OCI-LY1 (cell line): ENCODE data around the gene RETSAT.
A peak's percentile ranks its signal among the peaks of the same experiment; 100 is the strongest.

Experiments
- H2AFZ ChIP-seq: fragments of 200-600 bp; sonication (generic), shearing (Covaris generic); 2 replicates; pipeline ENCODE4 v1.6.0; 2014; ENCODE audit warnings: antibody characterized with exemption, mild to moderate bottlenecking, low read length
- H3F3A ChIP-seq: fragments of 200-600 bp; sonication (generic), shearing (Covaris generic); 2 replicates; pipeline ENCODE4 v1.6.0; 2014; ENCODE audit warnings: mild to moderate bottlenecking, antibody characterized with exemption, low read length, moderate library complexity; ENCODE audit not compliant: insufficient read depth
- H3K27ac ChIP-seq: fragments of 200-600 bp; sonication (generic); 2 replicates; pipeline ENCODE4 v1.5.1; 2014; ENCODE audit warnings: low read length, mixed run types, mild to moderate bottlenecking, low read depth; ENCODE audit not compliant: poor library complexity, severe bottlenecking
- H3K27me3 ChIP-seq: fragments of 200-600 bp; sonication (generic); 2 replicates; pipeline ENCODE4 v1.6.0; 2014; ENCODE audit warnings: antibody characterized with exemption, mild to moderate bottlenecking, low read length, moderate library complexity; ENCODE audit not compliant: insufficient read depth
- H3K36me3 ChIP-seq: fragments of 200-600 bp; sonication (generic); 2 replicates; pipeline ENCODE4 v1.6.1; 2014; ENCODE audit warnings: mild to moderate bottlenecking, antibody characterized with exemption, low read length, moderate library complexity, mixed read lengths; ENCODE audit not compliant: insufficient read depth
- H3K4me1 ChIP-seq: fragments of 200-600 bp; sonication (generic); 2 replicates; pipeline ENCODE4 v1.5.1; 2014; ENCODE audit warnings: mild to moderate bottlenecking, low read length, moderate library complexity; ENCODE audit not compliant: insufficient read depth, severe bottlenecking
- H3K4me2 ChIP-seq: fragments of 200-600 bp; sonication (generic), shearing (Covaris generic); 2 replicates; pipeline ENCODE4 v1.6.1; 2014; ENCODE audit warnings: low read length
- H3K4me3 ChIP-seq: fragments of 200-600 bp; sonication (generic); 2 replicates; pipeline ENCODE4 v1.5.1; 2014; ENCODE audit warnings: low read length, low read depth, mild to moderate bottlenecking, mixed read lengths; ENCODE audit not compliant: poor library complexity, severe bottlenecking
- H3K79me2 ChIP-seq: fragments of 200-600 bp; shearing (Covaris generic); 2 replicates; pipeline ENCODE4 v1.6.1; 2016; ENCODE audit warnings: mixed run types, low read length, mixed read lengths; ENCODE audit not compliant: insufficient read depth
- H3K9ac ChIP-seq: fragments of 200-600 bp; sonication (generic), shearing (Covaris generic); 2 replicates; pipeline ENCODE4 v1.6.1; 2014; ENCODE audit warnings: mild to moderate bottlenecking, low read length, mixed read lengths
- H3K9me2 ChIP-seq: fragments of 200-600 bp; sonication (generic), shearing (Covaris generic); 2 replicates; pipeline ENCODE4 v1.6.1; 2014; ENCODE audit warnings: low read depth, mild to moderate bottlenecking, low read length, mixed read lengths
- H3K9me3 ChIP-seq: fragments of 200-600 bp; shearing (Covaris generic); 2 replicates; pipeline ENCODE4 v1.6.1; 2014; ENCODE audit warnings: low read length, mixed read lengths
- H4K20me1 ChIP-seq: fragments of 200-600 bp; sonication (generic), shearing (Covaris generic); 2 replicates; pipeline ENCODE4 v1.6.0; 2016; ENCODE audit warnings: mild to moderate bottlenecking, low read length; ENCODE audit not compliant: insufficient read depth
- EZH2 ChIP-seq: fragments of 200-600 bp; sonication (generic), shearing (Covaris generic); IDR thresholded peaks from 2 replicates; pipeline ENCODE4 v1.8.0; 2017; ENCODE audit warnings: borderline replicate concordance, mixed run types, mild to moderate bottlenecking, antibody characterized with exemption, low read length, moderate library complexity, mixed read lengths
- TF ChIP-seq, protein P1 (sequence below): fragments of 200-600 bp; sonication (generic), shearing (Covaris generic); IDR thresholded peaks from 2 replicates; pipeline ENCODE4 v1.5.1; 2017; ENCODE audit warnings: mild to moderate bottlenecking, antibody characterized with exemption, low read length, moderate library complexity, mixed read lengths

RETSAT gene

DNA sequence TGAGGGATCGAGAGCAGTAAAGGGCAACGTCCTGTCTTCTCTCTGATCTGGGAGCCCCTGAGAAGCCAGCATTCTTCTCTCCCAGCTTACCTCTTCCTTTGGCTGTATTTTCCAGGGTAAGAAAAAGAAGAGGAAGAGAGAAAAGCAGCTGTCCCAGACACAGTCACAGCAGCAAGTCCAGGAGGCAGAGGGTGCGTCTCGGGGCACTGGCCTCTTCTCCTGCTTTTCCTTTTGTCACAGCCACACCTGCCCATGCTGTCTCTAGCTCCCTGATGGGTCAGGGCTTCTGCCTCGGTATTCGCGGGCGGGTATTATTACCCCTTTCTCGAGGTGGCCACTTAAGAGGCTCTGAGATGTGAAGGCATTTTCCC lies 46.8 kb downstream of the RETSAT start:
- H4K20me1 ChIP-seq = no peaks in the 10 kb centered on the region
- H2AFZ ChIP-seq = no peak overlapping the region
- no peak overlapping the region for H3K27ac ChIP-seq
- no peaks in the 10 kb centered on the region for H3K79me2 ChIP-seq
- no peaks in the 10 kb centered on the region for H3K9me3 ChIP-seq
- H3K36me3 ChIP-seq = no peaks in the 10 kb centered on the region
- peaks cover 11% of the 10 kb centered on the region for H3K4me1 ChIP-seq
- H3K9me2 ChIP-seq = no peaks in the 10 kb centered on the region
- no peaks in the 10 kb centered on the region for H3F3A ChIP-seq
- no peak overlapping the region; the same call in 1 of the 2 replicates for H3K9ac ChIP-seq
- peaks cover 3% of the 10 kb centered on the region; the same call in 1 of the 2 replicates for H3K27me3 ChIP-seq
- peak overlapping the region; percentile 47 for H3K4me2 ChIP-seq
- no peak for TF ChIP-seq EZH2
- TF ChIP-seq, protein P1, sequence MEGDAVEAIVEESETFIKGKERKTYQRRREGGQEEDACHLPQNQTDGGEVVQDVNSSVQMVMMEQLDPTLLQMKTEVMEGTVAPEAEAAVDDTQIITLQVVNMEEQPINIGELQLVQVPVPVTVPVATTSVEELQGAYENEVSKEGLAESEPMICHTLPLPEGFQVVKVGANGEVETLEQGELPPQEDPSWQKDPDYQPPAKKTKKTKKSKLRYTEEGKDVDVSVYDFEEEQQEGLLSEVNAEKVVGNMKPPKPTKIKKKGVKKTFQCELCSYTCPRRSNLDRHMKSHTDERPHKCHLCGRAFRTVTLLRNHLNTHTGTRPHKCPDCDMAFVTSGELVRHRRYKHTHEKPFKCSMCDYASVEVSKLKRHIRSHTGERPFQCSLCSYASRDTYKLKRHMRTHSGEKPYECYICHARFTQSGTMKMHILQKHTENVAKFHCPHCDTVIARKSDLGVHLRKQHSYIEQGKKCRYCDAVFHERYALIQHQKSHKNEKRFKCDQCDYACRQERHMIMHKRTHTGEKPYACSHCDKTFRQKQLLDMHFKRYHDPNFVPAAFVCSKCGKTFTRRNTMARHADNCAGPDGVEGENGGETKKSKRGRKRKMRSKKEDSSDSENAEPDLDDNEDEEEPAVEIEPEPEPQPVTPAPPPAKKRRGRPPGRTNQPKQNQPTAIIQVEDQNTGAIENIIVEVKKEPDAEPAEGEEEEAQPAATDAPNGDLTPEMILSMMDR = no peak
- H3K4me3 ChIP-seq = peak overlapping the region; percentile 20

DNA sequence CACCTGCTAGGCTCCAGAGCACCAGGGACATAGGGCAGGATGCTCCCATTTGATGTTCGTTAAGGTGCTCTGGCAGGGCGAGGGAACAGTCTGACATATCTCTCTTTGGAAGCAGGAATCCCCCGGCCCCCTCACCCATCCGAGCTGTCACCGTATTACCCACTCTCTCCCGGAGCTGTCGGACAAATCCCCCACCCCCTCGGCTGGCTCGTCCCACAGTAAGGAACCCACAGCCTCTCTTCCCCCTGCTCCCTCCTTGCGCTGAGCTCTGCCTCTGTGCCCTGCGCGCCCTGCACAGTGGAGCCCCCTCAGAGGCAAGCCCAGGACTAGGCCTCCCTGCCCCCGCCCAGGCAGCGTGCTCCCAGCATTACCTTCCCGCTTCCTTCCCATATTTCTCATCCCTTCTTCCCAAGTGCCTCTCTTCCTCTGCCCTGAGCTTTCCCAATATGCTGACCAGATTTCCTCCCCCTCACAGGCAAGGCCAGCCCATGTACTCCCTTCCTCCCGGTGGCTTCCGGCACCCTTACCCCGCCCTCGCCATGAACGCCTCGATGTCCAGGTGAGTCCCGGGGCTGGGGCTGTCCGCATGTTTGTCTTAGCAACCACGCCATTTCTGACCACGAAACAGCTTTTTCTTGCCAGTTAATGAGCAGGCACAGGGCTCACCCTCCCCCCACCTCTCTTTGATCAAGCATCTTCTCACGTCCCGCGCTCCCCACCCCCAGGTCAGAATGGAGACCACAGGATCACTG lies 50.4 kb downstream of the RETSAT start:
- TF ChIP-seq, protein P1 = no peak
- TF ChIP-seq EZH2 = no peak
- no peak overlapping the region for H3K4me2 ChIP-seq
- H3K4me1 ChIP-seq = peaks cover 5% of the 10 kb centered on the region
- no peaks in the 10 kb centered on the region for H3F3A ChIP-seq
- H3K79me2 ChIP-seq = no peaks in the 10 kb centered on the region
- H3K27ac ChIP-seq = no peak overlapping the region
- H3K27me3 ChIP-seq = no peaks in the 10 kb centered on the region
- no peak overlapping the region for H2AFZ ChIP-seq
- H3K9ac ChIP-seq = no peak overlapping the region
- H3K36me3 ChIP-seq = no peaks in the 10 kb centered on the region
- no peaks in the 10 kb centered on the region for H4K20me1 ChIP-seq
- H3K4me3 ChIP-seq = no peak overlapping the region
- no peaks in the 10 kb centered on the region for H3K9me2 ChIP-seq
- H3K9me3 ChIP-seq = no peaks in the 10 kb centered on the region

DNA sequence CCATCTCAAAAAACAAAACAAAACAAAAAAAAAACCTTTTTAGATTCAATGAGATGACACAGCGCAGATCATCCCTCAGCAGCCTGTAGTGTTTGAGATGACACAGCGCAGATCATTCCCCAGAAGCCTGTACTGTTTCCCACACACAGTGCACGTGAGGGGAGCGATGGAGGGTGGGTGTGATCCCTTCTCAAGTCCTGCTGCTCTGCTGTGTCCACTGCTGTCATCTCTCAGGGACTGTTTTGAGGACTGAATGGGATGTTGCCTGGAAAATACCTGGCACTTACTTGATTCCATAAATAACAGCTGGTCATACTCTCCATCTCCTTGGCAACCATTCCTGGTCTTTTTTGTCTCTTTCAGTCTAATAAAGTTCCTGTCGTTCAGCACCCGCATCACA lies 52.2 kb downstream of the RETSAT start:
- no peaks in the 10 kb centered on the region for H3K79me2 ChIP-seq
- no peak overlapping the region for H3K4me2 ChIP-seq
- TF ChIP-seq, protein P1 = no peak
- no peak for TF ChIP-seq EZH2
- no peaks in the 10 kb centered on the region for H3K9me2 ChIP-seq
- peaks cover 2% of the 10 kb centered on the region for H3K4me1 ChIP-seq
- no peak overlapping the region for H2AFZ ChIP-seq
- H3K27me3 ChIP-seq = no peaks in the 10 kb centered on the region
- no peak overlapping the region for H3K4me3 ChIP-seq
- H3K27ac ChIP-seq = no peak overlapping the region
- no peak overlapping the region for H3K9ac ChIP-seq
- no peaks in the 10 kb centered on the region for H3F3A ChIP-seq
- no peaks in the 10 kb centered on the region for H3K36me3 ChIP-seq
- H4K20me1 ChIP-seq = no peaks in the 10 kb centered on the region
- H3K9me3 ChIP-seq = no peaks in the 10 kb centered on the region
